G401.6 (cell line): ENCODE measurements around the gene TRAFD1.
"Not testable (repeated sequence)": the region's sequence is repeated elsewhere in the genome, so short reads cannot be mapped to it uniquely, and the experiment has no call there.

Experiments
- FAIRE-seq: peaks from 2 replicates; lab custom pipeline; 2012; peaks lifted over from hg19 to GRCh38; lab: Jason Lieb, UNC

The TRAFD1 gene

GRCh38 chr12:112116232-112117060 is 8.9 kb upstream of the TRAFD1 start:
- no peak for FAIRE-seq

DNA sequence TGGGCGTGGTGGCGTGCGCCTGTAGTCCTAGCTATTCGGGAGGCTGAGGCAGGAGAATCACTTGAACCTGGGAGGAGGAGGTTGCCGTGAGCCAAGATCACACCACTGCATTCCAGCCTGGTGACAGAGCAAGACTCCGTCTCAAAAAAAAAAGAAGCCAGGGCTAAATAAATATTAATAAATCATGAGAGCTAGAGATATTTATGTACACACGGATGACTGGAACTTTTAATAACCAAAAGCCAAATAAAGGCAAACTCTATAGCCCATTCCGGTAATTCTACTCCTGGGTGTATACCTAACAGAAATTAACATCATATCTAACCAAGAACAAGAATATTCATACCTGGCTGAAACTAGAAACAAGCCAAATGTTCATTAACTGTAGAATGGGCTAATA is 7.7 kb upstream of the TRAFD1 start:
- FAIRE-seq, result no peak

GRCh38 chr12:112121780-112122565 is 3.4 kb upstream of the TRAFD1 start:
- no peak for FAIRE-seq

DNA sequence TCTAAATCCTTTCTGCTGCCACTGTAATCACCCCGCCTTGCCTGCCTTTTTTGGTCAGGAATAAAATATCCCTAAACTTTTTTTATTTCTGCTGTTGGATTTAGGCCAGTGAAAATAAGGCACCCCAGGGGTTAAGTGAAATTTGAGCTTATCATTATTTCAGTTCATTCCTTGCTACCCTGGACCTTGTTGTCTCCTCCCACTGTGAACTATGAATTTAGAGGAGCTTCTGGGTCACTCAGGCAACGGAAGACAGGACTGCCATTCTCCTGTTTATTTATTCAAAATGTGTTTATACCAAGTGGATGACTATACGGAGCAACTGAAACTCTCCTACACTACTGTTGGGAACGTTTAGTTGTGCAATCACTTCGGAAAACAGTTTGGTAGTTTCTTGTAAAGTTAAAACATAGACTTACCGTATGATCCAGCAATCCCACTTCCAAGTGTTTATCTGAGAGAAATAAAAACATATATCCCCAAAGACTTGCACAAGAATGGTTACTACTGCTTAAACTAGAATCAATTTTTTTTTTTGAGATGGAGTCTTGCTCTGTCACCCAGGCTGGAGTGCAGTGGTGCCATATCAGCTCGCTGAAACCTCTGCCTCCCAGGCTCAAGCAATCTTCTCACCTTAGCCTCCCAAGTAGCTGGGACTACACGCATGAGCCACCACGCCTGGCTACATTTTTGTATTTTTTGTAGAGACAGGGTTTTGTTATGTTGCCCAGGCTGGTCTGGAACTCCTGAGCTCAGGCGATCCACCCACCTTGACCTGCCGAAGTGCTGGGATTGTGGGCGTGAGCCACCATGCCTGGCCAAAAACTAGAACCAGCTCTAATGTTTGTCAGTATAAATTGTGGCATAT is 2.3 kb upstream of the TRAFD1 start:
- FAIRE-seq, result no peak

DNA sequence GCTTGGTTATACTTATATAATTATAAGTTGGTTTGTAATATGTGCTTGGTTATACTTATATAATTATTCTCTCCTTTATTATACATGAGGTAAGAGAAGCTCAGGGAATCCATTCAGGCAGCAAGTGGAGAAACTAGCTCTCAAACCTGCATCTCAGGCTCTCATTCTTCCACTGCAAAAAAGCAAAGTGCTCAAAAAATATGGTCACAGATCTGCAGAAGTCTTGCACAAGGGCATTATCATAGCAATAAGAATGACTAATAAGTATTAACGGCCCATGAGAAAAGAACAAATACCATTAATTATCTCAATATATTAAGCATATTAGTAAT is 476 bp upstream of the TRAFD1 start:
- FAIRE-seq, result no peak

- FAIRE-seq, result no peak
These were observed 659 bp downstream of the TRAFD1 start for GRCh38 chr12:112126000-112126438.

DNA sequence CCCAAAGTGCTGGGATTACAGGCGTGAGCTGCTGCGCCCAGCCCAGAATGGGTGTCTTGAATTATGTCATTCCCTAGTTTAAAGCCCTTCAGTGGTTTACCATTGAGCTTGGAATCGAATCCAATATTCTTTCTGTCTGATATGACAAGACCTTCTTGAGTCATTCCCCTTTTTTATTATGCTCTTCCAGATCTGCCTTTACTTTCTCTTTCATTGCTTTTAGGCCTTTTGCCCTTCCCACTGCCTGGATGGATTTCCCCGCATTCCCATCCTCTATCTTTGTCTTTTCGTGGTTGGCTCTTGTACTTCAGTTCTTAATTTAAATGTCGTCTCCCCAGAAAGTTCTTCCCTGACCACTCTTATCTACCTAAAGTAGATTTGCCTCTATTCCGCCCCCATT is 1.6 kb downstream of the TRAFD1 start:
- no peak for FAIRE-seq

DNA sequence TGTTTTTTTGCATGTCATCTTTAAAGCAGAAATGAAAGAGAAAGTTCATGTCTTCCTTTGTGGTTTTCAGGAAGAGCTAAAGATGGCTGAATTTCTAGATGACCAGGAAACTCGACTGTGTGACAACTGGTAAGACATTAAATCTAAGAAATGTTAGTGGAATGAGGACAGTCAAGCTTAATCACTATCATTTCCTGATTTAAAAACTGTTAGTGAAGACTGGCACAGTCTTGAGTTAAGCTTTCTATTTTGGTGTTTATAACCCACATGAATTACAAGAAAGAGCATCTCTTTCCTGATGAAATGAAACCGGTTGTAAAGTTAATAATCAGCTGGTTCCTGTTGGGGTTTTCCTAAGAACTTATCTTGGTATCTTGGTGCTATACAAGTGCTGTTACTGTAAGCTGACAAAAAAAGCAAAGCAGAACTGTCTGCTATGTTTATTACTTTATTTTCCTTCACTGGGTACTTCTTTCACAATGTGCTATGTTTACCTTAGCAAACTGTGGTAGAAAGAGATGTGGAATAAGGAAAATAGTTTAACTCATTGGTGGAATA is 5.2 kb downstream of the TRAFD1 start:
- FAIRE-seq, result no peak

GRCh38 chr12:112131686-112132085 is 6.3 kb downstream of the TRAFD1 start:
- no peak for FAIRE-seq

GRCh38 chr12:112133418-112133817 is 8.1 kb downstream of the TRAFD1 start:
- no peak for FAIRE-seq

- no peak for FAIRE-seq
These were observed 9.4 kb downstream of the TRAFD1 start for GRCh38 chr12:112134731-112135130.

GRCh38 chr12:112140728-112141127 is 15.4 kb downstream of the TRAFD1 start:
- no peak for FAIRE-seq

- no peak for FAIRE-seq
These were observed 20.8 kb downstream of the TRAFD1 start for GRCh38 chr12:112146123-112146522.

- no peak for FAIRE-seq
These were observed 22.7 kb downstream of the TRAFD1 start for GRCh38 chr12:112148031-112148513.

DNA sequence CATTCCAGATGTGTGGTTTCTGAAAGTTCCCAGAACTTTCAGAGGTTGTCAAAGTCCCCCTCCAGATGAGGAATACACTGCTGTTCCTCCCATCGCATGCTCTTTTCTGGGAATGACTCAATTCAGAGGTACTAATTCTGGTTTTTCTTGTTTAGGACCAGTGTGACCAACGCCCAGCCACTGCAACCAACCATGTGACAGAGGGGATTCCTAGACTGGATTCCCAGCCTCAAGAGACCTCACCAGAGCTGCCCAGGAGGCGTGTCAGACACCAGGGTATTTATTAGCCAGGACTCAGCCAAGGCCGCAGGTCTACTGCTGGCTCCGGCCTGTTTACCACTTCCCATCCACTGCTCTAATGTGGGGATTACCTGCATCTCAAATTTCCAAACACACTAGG is 24.2 kb downstream of the TRAFD1 start:
- FAIRE-seq, result no peak

- no peak for FAIRE-seq
These were observed 26.6 kb downstream of the TRAFD1 start for GRCh38 chr12:112151766-112152541.

- FAIRE-seq, result no peak
These were observed 28.0 kb downstream of the TRAFD1 start for GRCh38 chr12:112153181-112153892.

- no peak for FAIRE-seq
These were observed 28.5 kb downstream of the TRAFD1 start for GRCh38 chr12:112153893-112154219.

- not testable (repeated sequence) for FAIRE-seq
These were observed 33.2 kb downstream of the TRAFD1 start for GRCh38 chr12:112158461-112159145.

- no peak for FAIRE-seq
These were observed 33.8 kb downstream of the TRAFD1 start for GRCh38 chr12:112159146-112159541.
